GM10248 (cell line): Measurements from ENCODE around the gene HSPA12B.
A peak's percentile ranks its signal among the peaks of the same experiment; 100 is the strongest.

Source experiments
- CTCF ChIA-PET: fragments of 300-600 bp; sonication (Branson Sonifier 250); formaldehyde crosslinking; extraction: SDS; loops from one replicate; lab custom pipeline; 2021; ENCODE audit warnings: antibody characterized with exemption; lab: Yijun Ruan, JAX
- POLR2A ChIA-PET: fragments of 350-650 bp; sonication (Branson Sonifier 250); formaldehyde crosslinking; extraction: SDS; loops from one replicate; lab custom pipeline; 2020; ENCODE audit warnings: antibody characterized with exemption; lab: Yijun Ruan, JAX
- DNase-seq: peaks from one replicate; pipeline ENCODE4 v3.0.0; 2012; ENCODE audit errors: extremely low spot score
- CTCF ChIP-seq: IDR thresholded peaks from 2 replicates; pipeline ENCODE4 v1.5.1; 2012; ENCODE audit warnings: mild to moderate bottlenecking, low read depth; ENCODE audit errors: extremely low read depth, missing control alignments, control extremely low read depth

Gene HSPA12B

GRCh38 chr20:3784863-3785239 lies 52.4 kb downstream of the HSPA12B start:
- CTCF ChIA-PET, result interaction anchor here (0.9 to 6.2 kb wide), 4 partner anchors 17 to 301 kb away, joined by 3 to 25 read pairs (median 12); partner anchors contain the start of gene ADISSP
- POLR2A ChIA-PET, result no interaction called here
- TF ChIP-seq CTCF, result no peak

GRCh38 chr20:3785240-3786125 lies 53.0 kb downstream of the HSPA12B start:
- ChIA-PET POLR2A (no interaction called here), CTCF (interaction anchor here (0.9 to 7.7 kb wide), 16 partner anchors 9 to 299 kb away, joined by 3 to 63 read pairs (median 4); partner anchors contain the start of genes ADISSP and AP5S1)
- no peak for TF ChIP-seq CTCF
- DNase-seq, result no peak

More at GRCh38 chr20:3784863-3785239, 52.4 kb downstream of the HSPA12B start:
- DNase-seq, result no peak

GRCh38 chr20:3786126-3786484 lies 53.6 kb downstream of the HSPA12B start:
- CTCF ChIA-PET, result interaction anchor here (0.6 to 7.7 kb wide), 19 partner anchors 9 to 298 kb away, joined by 3 to 63 read pairs (median 4); partner anchors contain the start of genes ADISSP and AP5S1
- no peak for TF ChIP-seq CTCF
- POLR2A ChIA-PET, result no interaction called here
- peak; percentile 47 for DNase-seq

- DNase-seq, result peak; percentile 95
- CTCF ChIA-PET, result interaction anchor here (0.6 to 7.7 kb wide), 28 partner anchors 8 to 297 kb away, joined by 3 to 63 read pairs (median 4); partner anchors contain the start of genes ADISSP and AP5S1
- peak; percentile 71 for TF ChIP-seq CTCF
- POLR2A ChIA-PET, result interaction anchor here (0.5 kb wide), 1 partner anchor 32 kb away, joined by 7 read pairs; no protein-coding TSS in a partner anchor
Measured at GRCh38 chr20:3786665-3787323, 54.3 kb downstream of the HSPA12B start, which contains the start of gene CENPB. CENPB (minus strand) TSS chr20:3786740; CDS start chr20:3786483, 257 bp downstream.

- ChIA-PET POLR2A (no interaction called here), CTCF (interaction anchor here (0.9 to 7.7 kb wide), 18 partner anchors 13 to 303 kb away, joined by 3 to 63 read pairs (median 4); partner anchors contain the start of genes ADISSP and AP5S1)
- DNase-seq, result no peak
- TF ChIP-seq CTCF, result no peak
Measured at GRCh38 chr20:3787324-3788014, 55.0 kb downstream of the HSPA12B start.
